GM12878 (cell line): ENCODE measurements around the gene TMEM151A. TPM values are rescaled to one million over a fixed set of nuclear protein-coding genes. Genes with fewer than 3 reads are reported as not detected.
"Not testable (repeated sequence)": the region's sequence is repeated elsewhere in the genome, so short reads cannot be mapped to it uniquely, and the experiment has no call there.

Experiments used
- ATAC-seq: fragments of 200-7000 bp; cut with Tn5 transposase; 3 replicates; pipeline ENCODE4 v1.9.1; 2020; ENCODE audit warnings: mild to moderate bottlenecking, moderate library complexity
- BruUV-seq: library from RNA; stranded (reverse); fragments of 400-500 nt; replicated peaks from 2 replicates; lab custom pipeline; 2021; lab: Mats Ljungman, UMichigan
- CTCF ChIA-PET: fragments of 300-600 bp; sonication (Branson Sonifier 250); formaldehyde crosslinking; extraction: SDS; loops from one replicate; lab custom pipeline; 2021; ENCODE audit warnings: inconsistent platforms; lab: Yijun Ruan, JAX
- POLR2A ChIA-PET: fragments of 350-600 bp; formaldehyde crosslinking; extraction: SDS; loops from one replicate; lab custom pipeline; 2021; ENCODE audit warnings: inconsistent platforms; lab: Charles Lee
- RAD21 ChIA-PET: fragments of 300-600 bp; sonication (Branson Sonifier 250); formaldehyde crosslinking; loops from one replicate; lab custom pipeline; 2023; ENCODE audit warnings: antibody characterized with exemption; ENCODE audit not compliant: unreplicated experiment; lab: Charles Lee
- SMC1A ChIA-PET: fragments of 300-600 bp; sonication (Branson Sonifier 250); formaldehyde crosslinking; loops from one replicate; lab custom pipeline; 2023; ENCODE audit not compliant: unreplicated experiment, uncharacterized antibody; lab: Charles Lee
- DNase-seq: peaks from one replicate; pipeline ENCODE4 v3.0.0-alpha.2; 2011; ENCODE audit warnings: low read depth, low spot score
- FAIRE-seq: peaks from 3 replicates; lab custom pipeline; 2011; peaks lifted over from hg19 to GRCh38; lab: Jason Lieb, UNC
- H2AFZ ChIP-seq: 2 replicates; pipeline ENCODE4 v1.6.0; 2011; ENCODE audit warnings: low read depth, low read length, control low read depth; ENCODE audit not compliant: control insufficient read depth
- H3K27ac ChIP-seq: 2 replicates; pipeline ENCODE4 v1.5.1; 2011; ENCODE audit warnings: control low read depth; ENCODE audit not compliant: control insufficient read depth, insufficient read depth
- H3K27me3 ChIP-seq, 2 experiments: replicated peaks in 1 of 2; 2 replicates each; pipeline versions ENCODE4 v1.6.0 to v1.6.1; 2011; ENCODE audit warnings: low read length in 1 of 2; ENCODE audit not compliant: control insufficient read depth in 2 of 2, insufficient read depth in 2 of 2
- H3K36me3 ChIP-seq, 2 experiments: 2 replicates each; pipeline ENCODE4 v1.5.1; 2011; ENCODE audit warnings: low read length in 1 of 2; ENCODE audit not compliant: control insufficient read depth in 2 of 2, insufficient read depth in 2 of 2
- H3K4me1 ChIP-seq: 2 replicates; pipeline ENCODE4 v1.6.1; 2011; ENCODE audit warnings: mild to moderate bottlenecking, low read length, moderate library complexity, mixed read lengths; ENCODE audit not compliant: control insufficient read depth, insufficient read depth
- H3K4me2 ChIP-seq: 2 replicates; pipeline ENCODE4 v1.6.0; 2011; ENCODE audit warnings: control low read depth; ENCODE audit not compliant: control insufficient read depth, insufficient read depth
- H3K4me3 ChIP-seq: fragments of 200-600 bp; sonication (generic); 2 replicates; pipeline ENCODE4 v1.5.1; 2016
- H3K79me2 ChIP-seq: 2 replicates; pipeline ENCODE4 v1.6.0; 2011; ENCODE audit warnings: low read length; ENCODE audit not compliant: control insufficient read depth, insufficient read depth
- H3K9ac ChIP-seq: 2 replicates; pipeline ENCODE4 v1.8.0; 2011; ENCODE audit warnings: low read length, control low read depth, mixed read lengths; ENCODE audit not compliant: control insufficient read depth, insufficient read depth
- H3K9me3 ChIP-seq: replicated peaks from 3 replicates; pipeline ENCODE4 v1.5.1; 2011; ENCODE audit warnings: mild to moderate bottlenecking, low read length; ENCODE audit not compliant: control insufficient read depth, insufficient read depth
- H4K20me1 ChIP-seq: 2 replicates; pipeline ENCODE4 v1.6.0; 2011; ENCODE audit not compliant: control insufficient read depth, insufficient read depth
- POLR2A ChIP-seq: IDR thresholded peaks from 2 replicates; pipeline ENCODE4 v1.6.1; 2011; ENCODE audit warnings: low read depth, mild to moderate bottlenecking, low read length
- PRDM15 ChIP-seq: fragments of 450-650 bp; formaldehyde crosslinking; IDR thresholded peaks from 2 replicates; pipeline ENCODE4 v1.4.0; 2020; ENCODE audit warnings: mild to moderate bottlenecking, moderate library complexity
- WGBS: methylation state at CpG from one replicate; pipeline ENCODE4 v1.1.6; 2016; ENCODE audit warnings: low lambda C conversion rate; ENCODE audit not compliant: insufficient replicate concordance, insufficient coverage; ENCODE audit errors: missing lambda C conversion rate; 5-methylcytosine and 5-hydroxymethylcytosine counted together
- in situ Hi-C: fragments of 300-500 bp; cut with MboI; formaldehyde crosslinking; loops from 9 replicates; pipeline ENCODE4 v1.14.3; 2018; ENCODE audit warnings: mixed read lengths
- intact Hi-C: fragments of 100-400 bp; cut with micrococcal nuclease; formaldehyde crosslinking; loops from one replicate; pipeline ENCODE4 v1.14.2; 2022; ENCODE audit not compliant: unreplicated experiment
- polyA plus RNA-seq, 11 experiments: library from polyadenylated mRNA; depleted of rRNA in 4 of 11; unstranded in 6 of 11; stranded (reverse) in 5 of 11; fragments of >200 nt; fragmentation: Nextera tagmentation in 4 of 11; fragmentation: Illumina TruSeq in 1 of 11; extraction: Ambion mirVana in 4 of 11; extraction: Trizol in 1 of 11; gene quantifications; 1 replicate in 1 of 11; 2 replicates in 10 of 11; pipeline versions ENCODE4 v1.2.1 to v1.2.3, GENCODE V29; 2011 to 2016; ENCODE audit warnings: inconsistent platforms in 2 of 11, missing spikeins in 2 of 11, low read depth in 1 of 11
- total RNA-seq, 4 experiments: library from RNA; depleted of rRNA in 3 of 4; stranded (reverse); fragments of >200 nt in 3 of 4; fragmentation: Illumina TruSeq in 1 of 4; extraction: Trizol in 1 of 4; gene quantifications; 2 replicates each; pipeline versions ENCODE4 v1.2.1 to v1.2.3, GENCODE V29; 2013 to 2021

The TMEM151A gene
- total and polyA plus RNA-seq, 10 of the 15 experiments (the other 5 are each of a cell fraction or from before 2014, with no cell fraction given) = not detected

- no peak for TF ChIP-seq PRDM15
Observed at GRCh38 chr11:66275984-66276612, 15.6 kb upstream of the TMEM151A start (continued).

GRCh38 chr11:66276619-66277018 lies 15.1 kb upstream of the TMEM151A start:
- H3K79me2 ChIP-seq, H3K9me3 ChIP-seq, ATAC-seq, DNase-seq, H3K27ac ChIP-seq, intact Hi-C loops, H2AFZ ChIP-seq, BruUV-seq, H3K27me3 ChIP-seq, H3K4me1 ChIP-seq, in situ Hi-C loops, H3K4me2 ChIP-seq, H3K9ac ChIP-seq, H3K4me3 ChIP-seq, POLR2A ChIA-PET, FAIRE-seq, RAD21 ChIA-PET, H4K20me1 ChIP-seq: not testable (repeated sequence)
- 98% methylated on average over 10 of the region's 13 CpGs for WGBS
- SMC1A ChIA-PET = interaction anchor here (1.0 kb wide), 1 partner anchor 12 kb away, joined by 4 read pairs; the partner anchor contains the start of gene YIF1A
- CTCF ChIA-PET = interaction anchor here (1.3 kb wide), 1 partner anchor 18 kb away, joined by 3 read pairs; no protein-coding TSS in a partner anchor
- peak; percentile 21; the same call in 1 of the 2 replicates for TF ChIP-seq POLR2A
- peaks cover 19 to 32% of the 10 kb centered on the region in 2 experiments for H3K36me3 ChIP-seq

- H2AFZ ChIP-seq, H3K4me3 ChIP-seq, RAD21 ChIA-PET, H3K27me3 ChIP-seq, BruUV-seq, H4K20me1 ChIP-seq, H3K4me2 ChIP-seq, H3K79me2 ChIP-seq, FAIRE-seq, intact Hi-C loops, H3K27ac ChIP-seq, in situ Hi-C loops, H3K9me3 ChIP-seq, POLR2A ChIA-PET, H3K4me1 ChIP-seq, H3K9ac ChIP-seq, DNase-seq: not testable (repeated sequence)
- H3K36me3 ChIP-seq = peaks cover 15 to 29% of the 10 kb centered on the region in 2 experiments
- 59% methylated on average over 4 of the region's 4 CpGs for WGBS
- ChIA-PET CTCF (interaction anchor here (1.3 kb wide), 1 partner anchor 18 kb away, joined by 3 read pairs; no protein-coding TSS in a partner anchor), SMC1A (interaction anchor here (1.0 to 1.1 kb wide), 2 partner anchors 9 to 12 kb away, joined by 3 to 4 read pairs; partner anchors contain the start of gene YIF1A)
- peak; percentile 22; the same call in 2 of the 3 replicates for ATAC-seq
Observed at GRCh38 chr11:66277064-66277463, 14.6 kb upstream of the TMEM151A start.
